PC-9 (cell line): ENCODE results near the gene MSLN. TPM values are rescaled to one million over a fixed set of nuclear protein-coding genes. Genes with fewer than 3 reads are reported as not detected.

ENCODE experiments used
- BruUV-seq: library from RNA; stranded (reverse); fragments of 400-500 nt; replicated peaks from 2 replicates; lab custom pipeline; 2021; lab: Mats Ljungman, UMichigan
- CTCF ChIA-PET: fragments of 300-600 bp; sonication (Branson Sonifier 250); formaldehyde crosslinking; loops from one replicate; lab custom pipeline; 2022; ENCODE audit warnings: antibody characterized with exemption; lab: Charles Lee
- POLR2A ChIA-PET: fragments of 300-600 bp; sonication (Branson Sonifier 250); formaldehyde crosslinking; loops from one replicate; lab custom pipeline; 2022; ENCODE audit warnings: antibody characterized with exemption; ENCODE audit not compliant: unreplicated experiment; lab: Charles Lee
- DNase-seq, 2 experiments: peaks; one replicate each; pipeline versions ENCODE4 v3.0.0 to v3.0.0-alpha.2; 2015 to 2022; ENCODE audit warnings: mixed read lengths in 1 of 2
- H2AFZ ChIP-seq: fragments of 200-600 bp; sonication (generic); 2 replicates; pipeline ENCODE4 v1.8.1; 2017; ENCODE audit warnings: antibody characterized with exemption
- H3F3A ChIP-seq: fragments of 200-600 bp; sonication (generic); 2 replicates; pipeline ENCODE4 v1.8.1; 2017; ENCODE audit warnings: antibody characterized with exemption, mild to moderate bottlenecking, low read depth; ENCODE audit not compliant: insufficient read depth
- H3K27ac ChIP-seq: fragments of 200-600 bp; sonication (generic); 2 replicates; pipeline ENCODE4 v1.6.1; 2016; ENCODE audit warnings: mixed run types
- H3K27me3 ChIP-seq: fragments of 200-600 bp; sonication (generic); 2 replicates; pipeline ENCODE4 v1.6.1; 2016; ENCODE audit warnings: low read depth, mixed run types; ENCODE audit not compliant: insufficient read depth
- H3K36me3 ChIP-seq: fragments of 200-600 bp; sonication (generic); 2 replicates; pipeline ENCODE4 v1.6.1; 2016; ENCODE audit warnings: low read depth, mixed run types
- H3K4me1 ChIP-seq: fragments of 200-600 bp; sonication (generic); replicated peaks from 2 replicates; pipeline ENCODE4 v1.6.1; 2016; ENCODE audit warnings: mixed run types; ENCODE audit not compliant: insufficient read depth
- H3K4me2 ChIP-seq: fragments of 200-600 bp; sonication (generic); 2 replicates; pipeline ENCODE4 v1.6.1; 2017; ENCODE audit warnings: mixed run types
- H3K4me3 ChIP-seq: fragments of 200-600 bp; sonication (generic); 2 replicates; pipeline ENCODE4 v1.6.1; 2016; ENCODE audit warnings: mixed run types
- H3K79me2 ChIP-seq: fragments of 200-600 bp; sonication (generic); 2 replicates; pipeline ENCODE4 v1.6.1; 2017; ENCODE audit warnings: low read depth, mixed run types
- H3K9me2 ChIP-seq: fragments of 200-600 bp; sonication (generic); 2 replicates; pipeline ENCODE4 v1.8.1; 2017; ENCODE audit warnings: mild to moderate bottlenecking; ENCODE audit not compliant: insufficient read depth
- H3K9me3 ChIP-seq: fragments of 200-600 bp; sonication (generic); 2 replicates; pipeline ENCODE4 v1.8.1; 2016; ENCODE audit warnings: low read depth; ENCODE audit not compliant: insufficient read depth
- H4K20me1 ChIP-seq: fragments of 200-600 bp; sonication (generic); 2 replicates; pipeline ENCODE4 v1.8.1; 2017; ENCODE audit not compliant: insufficient read depth
- CTCF ChIP-seq: fragments of 200-600 bp; sonication (generic); conservative IDR thresholded peaks from 2 replicates; pipeline ENCODE4 v1.6.1; 2017; ENCODE audit warnings: mixed run types, antibody characterized with exemption, mild to moderate bottlenecking, moderate library complexity
- EZH2 ChIP-seq: fragments of 200-600 bp; sonication (generic); IDR thresholded peaks from 2 replicates; pipeline ENCODE4 v1.8.0; 2017; ENCODE audit warnings: antibody characterized with exemption, low read depth
- intact Hi-C: fragments of 100-400 bp; cut with micrococcal nuclease; formaldehyde crosslinking; loops from one replicate; pipeline ENCODE4 v1.10.0; 2022; ENCODE audit not compliant: unreplicated experiment
- total RNA-seq: library from RNA; stranded (reverse); gene quantifications from 2 replicates; pipeline ENCODE4 v1.2.3, GENCODE V29; 2021

The MSLN gene
- total RNA-seq, 1 experiment from 2014 or later = 59.9 TPM

- CTCF ChIA-PET = no interaction called here
- peaks cover 34% of the 10 kb centered on the region for H3K27me3 ChIP-seq
- no peaks in the 10 kb centered on the region for H3K9me3 ChIP-seq
- no peak for DNase-seq
- H3K4me3 ChIP-seq = no peak overlapping the region
- intact Hi-C loops = no loop called here
- no peak overlapping the region for H3K4me2 ChIP-seq
- H3K36me3 ChIP-seq = no peaks in the 10 kb centered on the region; the same call in 1 of the 2 replicates
- TF ChIP-seq CTCF (no peak), EZH2 (no peak)
- H3K4me1 ChIP-seq = no peaks in the 10 kb centered on the region
- peaks cover 4% of the 10 kb centered on the region; the same call in 1 of the 2 replicates for H3K79me2 ChIP-seq
- BruUV-seq = no TSS peak
- no peaks in the 10 kb centered on the region for H3K9me2 ChIP-seq
- H2AFZ ChIP-seq = no peak overlapping the region
- H4K20me1 ChIP-seq = peaks cover 13% of the 10 kb centered on the region; the same call in 1 of the 2 replicates
- H3K27ac ChIP-seq = no peak overlapping the region
- peaks cover 16% of the 10 kb centered on the region; the same call in 1 of the 2 replicates for H3F3A ChIP-seq
- POLR2A ChIA-PET = no interaction called here
Measured at GRCh38 chr16:781346-782010, 20.9 kb downstream of the MSLN start.

- POLR2A ChIA-PET = interaction anchor here (0.7 to 1.0 kb wide), 3 partner anchors 21 to 62 kb away, joined by 3 to 9 read pairs (median 8); partner anchors contain the start of gene MSLN
Measured at GRCh38 chr16:782258-782657, 21.7 kb downstream of the MSLN start.

More at GRCh38 chr16:782258-782657, 21.7 kb downstream of the MSLN start:
- Histone ChIP-seq H3K9me3 (no peaks in the 10 kb centered on the region), H3K4me3 (no peak overlapping the region), H3K36me3 (no peaks in the 10 kb centered on the region; the same call in 1 of the 2 replicates), H3K27me3 (peaks cover 34% of the 10 kb centered on the region), H2AFZ (no peak overlapping the region), H3K9me2 (no peaks in the 10 kb centered on the region), H3K4me1 (peaks cover 7% of the 10 kb centered on the region; the same call in 1 of the 2 replicates), H3K79me2 (peaks cover 9% of the 10 kb centered on the region), H3K4me2 (no peak overlapping the region), H4K20me1 (peaks cover 13% of the 10 kb centered on the region; the same call in 1 of the 2 replicates), H3F3A (peaks cover 16% of the 10 kb centered on the region; the same call in 1 of the 2 replicates), H3K27ac (no peak overlapping the region)
- no peak for TF ChIP-seq EZH2
- TF ChIP-seq CTCF = no peak
- intact Hi-C loops = no loop called here
- no TSS peak for BruUV-seq
- DNase-seq = no peak
- CTCF ChIA-PET = no interaction called here
